HL-60/S4 treated with retinoic acid at 250 ng/mL for 4 days and 3 days (cell line): ENCODE data around the gene DPEP2.
"Not testable (repeated sequence)": the region's sequence is repeated elsewhere in the genome, so short reads cannot be mapped to it uniquely, and the experiment has no call there.

Experiments used
- in situ Hi-C: fragments of 300-500 bp; cut with MboI; formaldehyde crosslinking; loops from 2 replicates; pipeline ENCODE4 v1.7.0; 2022; ENCODE audit warnings: low sequenced_read_pairs

The DPEP2 gene

DNA sequence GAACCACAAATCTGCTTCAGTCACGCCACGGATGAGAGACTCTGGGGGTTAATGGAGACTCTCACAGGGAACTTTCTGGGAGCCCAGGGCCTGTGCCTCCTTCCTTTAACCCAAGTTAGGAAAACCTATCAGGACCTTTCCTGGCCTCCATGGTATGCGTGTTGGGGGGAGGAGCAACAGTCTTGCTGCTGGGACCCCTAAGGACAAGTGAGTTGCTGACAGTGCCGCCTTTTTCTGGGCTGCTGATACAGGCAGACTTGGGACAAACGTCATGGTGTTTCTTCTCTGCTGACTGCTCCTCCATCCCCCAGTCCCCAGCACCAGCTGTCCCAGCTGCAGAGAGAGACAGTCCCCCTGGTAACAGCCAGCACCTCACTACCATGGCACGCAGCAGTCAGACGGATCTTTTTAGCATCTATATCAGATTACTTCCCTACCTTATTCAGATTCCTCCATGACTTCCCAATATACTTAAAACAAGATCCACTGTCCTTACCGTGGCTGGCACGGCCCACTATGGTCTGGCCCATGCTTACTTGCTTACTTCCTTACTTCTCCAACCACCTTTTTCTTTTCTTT, 10.0 kb upstream of the DPEP2 start:
- in situ Hi-C loops = no loop called here

DNA sequence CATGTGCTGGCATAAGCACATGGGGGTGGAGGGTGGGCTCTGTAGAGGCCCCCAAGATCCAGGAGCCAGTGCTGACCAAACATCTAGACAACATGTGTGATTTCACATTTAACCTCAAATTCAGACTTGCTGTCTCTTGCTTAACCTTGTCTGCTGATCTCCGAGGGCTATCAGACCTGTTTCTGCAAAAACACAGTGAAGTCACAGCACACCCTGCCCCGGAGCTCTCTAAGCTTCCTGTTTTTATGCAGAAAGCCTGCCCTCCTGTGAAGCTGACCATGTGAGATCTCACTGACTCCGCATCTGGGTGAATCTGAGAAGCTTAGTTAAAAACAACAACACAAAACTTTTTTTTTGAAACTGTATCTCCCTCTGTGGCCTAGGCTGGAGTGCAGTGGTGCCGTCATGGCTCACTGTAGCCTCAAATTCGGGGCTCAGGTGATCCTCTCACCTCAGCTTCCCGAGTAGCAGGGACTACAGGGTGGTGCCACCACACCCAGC, 6.6 kb upstream of the DPEP2 start:
- in situ Hi-C loops = no loop called here

GRCh38 chr16:68005211-68005610, 5.9 kb upstream of the DPEP2 start:
- in situ Hi-C loops = no loop called here

- in situ Hi-C loops = no loop called here
Measured at GRCh38 chr16:68003031-68003430, 3.7 kb upstream of the DPEP2 start.

DNA sequence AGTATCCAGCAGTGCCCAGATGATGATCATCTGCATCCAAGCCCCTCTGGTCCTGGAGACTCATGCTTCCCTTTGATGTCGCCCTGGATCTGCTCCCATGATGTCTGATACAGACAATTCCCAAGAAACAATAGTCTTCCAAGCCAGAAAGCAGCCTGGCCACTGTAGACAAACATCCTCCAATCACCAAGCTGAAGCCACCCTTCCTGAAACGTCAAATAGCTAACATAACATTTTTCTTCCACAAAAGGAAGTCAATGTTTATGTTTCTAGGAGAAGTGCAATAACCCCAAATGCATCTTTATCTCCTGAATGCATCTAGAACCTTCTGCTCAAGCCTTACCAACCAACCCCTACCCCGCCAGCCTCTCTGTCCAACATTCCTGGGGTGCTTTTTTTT, 1.2 kb upstream of the DPEP2 start:
- in situ Hi-C loops = no loop called here

GRCh38 chr16:67999985-68000384, 701 bp upstream of the DPEP2 start:
- in situ Hi-C loops = no loop called here

DNA sequence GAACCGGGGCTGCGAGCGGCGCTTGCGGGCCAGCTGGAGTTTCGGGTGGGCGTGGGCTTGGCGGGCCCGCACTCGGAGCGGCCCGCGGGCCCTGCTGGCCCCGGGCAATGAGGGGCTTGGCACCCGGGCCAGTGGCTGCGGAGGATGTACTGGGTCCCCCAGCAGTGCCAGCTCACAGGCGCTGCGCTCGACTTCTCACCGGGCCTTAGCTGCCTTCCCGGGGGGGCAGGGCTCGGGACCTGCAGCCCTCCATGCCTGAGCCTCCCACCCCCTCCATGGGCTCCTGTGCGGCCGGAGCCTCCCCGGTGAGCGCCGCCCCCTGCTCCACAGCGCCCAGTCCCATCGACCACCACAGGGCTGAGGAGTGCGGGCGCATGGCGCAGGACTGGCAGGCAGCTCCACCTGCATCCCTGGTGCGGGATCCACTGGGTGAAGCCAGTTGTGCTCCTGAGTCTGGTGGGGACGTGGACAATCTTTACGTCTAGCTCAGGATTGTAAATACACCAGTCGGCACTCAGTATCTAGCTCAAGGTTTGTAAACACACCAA, 979 bp downstream of the DPEP2 start:
- in situ Hi-C loops = not testable (repeated sequence)

- in situ Hi-C loops = no loop called here
Measured at GRCh38 chr16:67996666-67997065, 2.6 kb downstream of the DPEP2 start.

DNA sequence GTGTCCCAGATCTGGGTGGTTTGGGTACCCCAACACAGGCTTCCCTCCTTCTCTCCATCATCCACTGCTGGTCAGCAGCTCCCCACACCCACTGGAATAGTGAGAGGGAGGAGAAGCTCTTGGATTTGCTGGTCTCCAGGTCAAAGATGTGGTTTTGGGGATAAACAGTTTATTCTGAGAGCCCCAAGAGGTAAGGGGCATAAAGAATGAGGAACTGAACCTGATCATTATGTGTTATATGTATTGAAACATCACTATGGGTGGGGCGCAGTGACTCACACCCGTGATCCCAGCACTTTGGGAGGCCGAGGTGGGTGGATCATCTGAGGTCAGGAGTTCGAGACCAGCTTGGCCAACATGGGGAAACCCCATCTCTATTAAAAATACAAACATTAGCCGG, 3.9 kb downstream of the DPEP2 start:
- in situ Hi-C loops = no loop called here

DNA sequence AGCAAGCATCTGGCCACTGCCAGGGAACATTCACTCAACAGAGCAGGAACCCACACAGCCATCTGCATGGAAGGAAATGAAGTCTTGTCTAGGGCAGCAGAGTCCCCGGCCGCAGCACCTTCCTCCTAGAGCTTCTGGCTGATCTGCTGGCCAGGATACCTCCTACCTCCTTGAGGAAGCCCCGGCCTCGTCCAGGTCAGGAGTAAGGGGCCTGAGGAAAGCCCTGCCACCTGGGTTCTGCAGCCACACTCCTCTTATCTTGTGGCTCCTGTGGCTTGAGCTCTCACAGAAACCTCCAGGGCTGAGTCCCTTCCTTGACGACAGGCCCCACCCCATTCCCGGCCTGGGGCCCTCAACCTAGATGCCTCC, 5.3 kb downstream of the DPEP2 start:
- in situ Hi-C loops = not testable (repeated sequence)

DNA sequence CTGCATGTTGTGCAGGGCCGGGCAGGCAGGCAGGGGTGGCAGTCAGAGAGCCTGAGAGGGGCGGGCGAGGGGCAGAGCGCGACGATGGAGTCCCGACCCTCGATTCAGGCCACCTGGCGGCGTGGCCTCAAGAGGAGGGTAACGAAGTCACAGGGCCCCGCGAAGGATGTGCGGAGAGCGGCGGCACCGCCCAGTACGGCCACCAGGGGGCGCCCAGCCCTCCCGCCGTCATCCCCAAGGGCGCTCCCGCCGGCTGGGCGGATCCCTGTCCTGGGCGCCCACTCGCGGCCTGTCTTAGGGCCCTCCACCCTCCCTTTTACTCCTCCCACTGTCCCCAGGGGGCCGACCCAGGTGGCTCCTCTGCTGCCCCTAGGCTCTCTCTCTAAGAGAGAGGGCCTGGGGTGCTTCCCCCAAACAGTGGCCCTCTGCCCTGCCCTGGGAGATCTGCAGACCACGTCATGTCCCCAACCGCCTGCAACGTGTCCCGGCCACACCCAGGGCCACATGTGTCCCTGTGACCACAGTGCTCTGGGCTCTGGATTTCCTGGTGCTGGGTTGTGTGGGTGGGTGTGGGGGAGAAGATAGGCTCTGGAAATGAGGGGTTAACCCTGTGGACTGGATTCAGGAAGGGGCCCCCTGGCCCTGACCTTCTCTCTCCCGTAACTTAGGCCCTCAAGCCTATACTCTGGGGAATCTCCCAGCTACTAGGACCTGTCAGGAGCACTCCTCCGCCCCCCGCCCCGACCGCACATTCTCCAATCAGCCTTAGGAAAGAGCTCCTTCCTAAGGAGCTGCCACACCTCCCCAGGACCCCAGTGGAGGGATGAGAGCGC, 5.9 kb downstream of the DPEP2 start:
- in situ Hi-C loops = no loop called here

DNA sequence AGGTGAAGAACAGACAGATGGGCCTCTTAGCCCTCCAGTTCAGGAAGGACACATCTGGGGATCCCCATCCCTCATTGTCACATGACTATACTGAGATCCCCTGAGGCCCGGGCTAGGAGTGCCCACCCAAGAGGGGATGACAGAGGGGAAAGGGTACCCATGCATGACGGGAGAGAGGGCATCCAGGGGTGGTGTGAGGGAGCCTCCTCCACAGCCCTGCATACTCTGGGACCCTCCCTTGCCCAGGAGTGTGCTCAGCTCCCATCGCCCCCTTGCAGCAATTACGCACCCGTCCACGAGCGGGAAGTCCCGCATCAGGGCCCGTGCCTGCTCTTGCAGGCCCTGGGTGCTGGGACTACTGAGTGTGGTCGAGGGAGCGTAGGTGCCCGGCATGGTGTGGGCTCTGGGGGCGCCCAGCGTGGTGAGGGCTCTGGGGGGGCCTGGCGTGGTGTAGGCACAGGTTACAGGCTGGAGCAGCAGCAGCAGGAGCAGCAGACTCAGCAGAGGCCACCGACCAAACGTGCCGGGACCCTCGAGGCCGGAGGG, 6.5 kb downstream of the DPEP2 start:
- in situ Hi-C loops = no loop called here

GRCh38 chr16:67990018-67990386, 9.3 kb downstream of the DPEP2 start:
- in situ Hi-C loops = no loop called here

GRCh38 chr16:67989322-67990017, 9.8 kb downstream of the DPEP2 start:
- in situ Hi-C loops = no loop called here

DNA sequence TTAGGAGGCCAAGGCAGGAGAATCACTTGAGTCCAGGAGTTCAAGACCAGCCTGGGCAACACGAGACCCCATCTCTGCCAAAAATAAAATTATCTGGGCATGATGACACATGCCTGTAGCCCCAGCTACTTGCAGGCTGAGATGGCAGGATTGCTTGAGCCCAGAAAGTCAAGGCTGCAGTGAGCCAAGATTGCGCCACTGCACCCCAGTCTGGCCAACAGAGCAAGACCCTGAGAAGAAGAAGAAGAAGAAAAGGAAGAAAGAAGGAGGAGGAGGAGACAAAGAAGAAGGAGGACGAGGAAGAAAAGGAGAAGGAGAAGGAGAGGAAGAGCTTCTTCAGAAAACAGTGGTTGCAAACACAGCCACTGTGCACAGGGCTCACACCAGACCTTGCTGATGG, 10.6 kb downstream of the DPEP2 start:
- in situ Hi-C loops = no loop called here

DNA sequence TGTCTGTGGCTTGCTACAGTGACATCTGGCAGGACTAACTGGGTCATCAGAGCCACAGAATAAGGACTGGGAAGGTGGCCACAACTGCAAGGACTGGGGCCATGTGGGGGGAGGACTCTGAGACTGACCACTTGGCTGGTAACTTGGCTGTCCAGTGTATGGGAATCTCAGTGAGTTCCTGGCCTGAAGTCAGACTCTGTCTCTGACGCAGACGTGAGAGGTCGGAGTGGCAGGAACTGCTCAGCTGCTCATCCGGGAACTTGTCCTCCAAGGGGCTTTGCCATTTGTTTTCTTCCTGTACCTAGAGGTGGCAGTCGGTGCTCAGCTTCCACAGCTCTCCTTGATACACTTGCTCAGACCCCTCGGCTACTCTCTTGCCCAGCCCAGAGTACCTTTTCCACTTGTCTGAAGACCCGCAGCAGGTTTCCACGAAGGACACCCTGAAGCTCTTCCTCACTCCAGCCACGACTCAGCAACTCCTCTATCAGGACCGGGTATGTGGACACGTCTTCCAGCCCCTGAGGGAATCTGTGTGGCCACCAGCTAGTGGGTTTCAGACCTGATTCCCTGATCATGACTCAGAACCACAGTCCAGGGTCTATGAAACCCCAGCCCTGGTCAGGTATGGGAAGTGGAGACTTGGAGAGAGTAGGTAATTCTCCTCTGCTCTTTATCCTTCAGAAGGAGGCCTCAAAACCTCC, 11.7 kb downstream of the DPEP2 start:
- in situ Hi-C loops = no loop called here

DNA sequence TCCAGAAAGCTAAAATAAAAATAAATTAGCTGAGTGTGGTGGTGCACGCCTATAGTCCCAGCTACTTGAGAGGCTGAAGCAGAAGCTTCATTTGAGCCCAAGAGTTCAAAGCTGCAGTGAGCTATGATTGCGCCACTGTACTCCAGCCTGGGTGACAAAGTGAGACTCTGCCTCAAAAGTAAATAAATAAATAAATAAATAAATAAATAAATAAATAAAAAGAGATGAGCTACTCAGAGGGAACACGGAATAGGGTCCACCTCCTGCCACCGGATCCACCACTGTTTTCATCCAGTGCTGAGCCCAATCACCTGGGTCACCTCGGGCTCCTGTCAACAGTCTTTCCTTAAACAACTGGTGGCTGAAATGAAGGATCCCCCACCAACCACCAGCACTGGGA, 12.3 kb downstream of the DPEP2 start:
- in situ Hi-C loops = no loop called here

DNA sequence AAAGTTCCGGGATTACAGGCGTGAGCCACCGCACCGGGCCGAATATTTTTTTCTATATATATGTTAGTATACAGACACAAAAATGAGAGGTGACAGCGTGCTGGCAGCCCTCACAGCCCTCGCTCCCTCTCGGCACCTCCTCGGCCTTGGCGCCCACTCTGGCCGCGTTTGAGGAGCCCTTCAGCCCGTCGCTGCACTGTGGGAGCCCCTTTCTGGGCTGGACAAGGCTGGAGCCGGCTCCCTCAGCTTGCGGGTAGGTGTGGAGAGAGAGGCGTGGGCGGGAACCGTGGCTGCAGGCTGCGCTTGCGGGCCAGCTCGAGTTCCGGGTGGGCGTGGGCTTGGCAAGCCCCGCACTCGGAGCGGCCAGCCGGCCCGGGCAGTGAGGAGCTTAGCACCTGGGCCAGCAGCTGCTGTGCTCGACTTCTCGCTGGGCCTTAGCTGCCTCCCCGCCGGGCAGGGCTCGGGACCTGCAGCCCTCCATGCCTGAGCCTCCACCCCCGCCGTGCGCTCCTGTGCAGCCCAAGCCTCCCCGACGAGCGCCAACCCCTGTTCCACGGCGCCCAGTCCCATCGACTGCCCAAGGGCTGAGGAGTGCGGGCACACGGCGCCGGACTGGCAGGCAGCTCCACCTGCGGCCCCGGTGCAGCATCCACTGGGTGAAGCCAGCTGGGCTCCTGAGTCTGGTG, 17.1 kb downstream of the DPEP2 start:
- in situ Hi-C loops = no loop called here

GRCh38 chr16:67979955-67980678, 19.2 kb downstream of the DPEP2 start, which contains the start of gene DPEP3:
Gene DPEP3 (minus strand): TSS chr16:67980499. CDS start chr16:67980380, 119 bp downstream.
- in situ Hi-C loops = no loop called here
